SH-SY5Y (cell line): ENCODE measurements around the gene TMEM123.

Source experiments
- GATA2 ChIP-seq: IDR thresholded peaks from 2 replicates; pipeline ENCODE4 v1.6.1; 2011; ENCODE audit warnings: mild to moderate bottlenecking, low read depth, low read length
- GATA3 ChIP-seq: IDR thresholded peaks from 2 replicates; pipeline ENCODE4 v1.6.1; 2011; ENCODE audit warnings: low read depth, mild to moderate bottlenecking, low read length, moderate library complexity

DNA sequence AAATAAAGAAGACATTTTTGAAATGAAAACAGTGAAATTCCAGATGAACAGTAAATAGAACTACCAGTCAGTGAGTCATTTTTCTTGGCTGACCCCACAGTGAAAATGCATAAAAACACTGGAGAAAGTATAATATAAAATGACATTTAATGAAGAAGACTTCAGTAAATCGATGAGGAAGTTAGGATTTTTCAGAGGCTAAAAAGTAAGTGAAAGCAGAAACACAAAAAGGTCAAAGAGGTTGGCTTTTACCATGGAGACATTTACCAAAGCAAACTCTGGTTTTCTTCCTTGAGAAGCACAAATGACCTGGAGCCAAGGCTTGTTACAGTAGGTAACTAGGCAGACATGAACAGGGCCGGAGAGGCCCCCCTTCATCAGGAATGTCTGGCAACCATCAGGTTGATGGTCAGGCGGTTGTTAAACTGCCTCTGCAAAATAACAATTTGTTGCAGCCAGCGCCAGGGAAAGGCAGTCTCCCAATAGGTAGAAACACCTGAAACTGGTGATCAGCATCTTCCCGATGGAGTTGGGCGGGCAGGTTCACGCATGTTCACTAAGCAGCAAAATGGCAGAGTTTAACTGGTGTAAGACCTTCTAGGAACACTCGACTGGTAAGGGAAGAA is 16.7 kb upstream of the TMEM123 start:
- TF ChIP-seq GATA3 (no peak), GATA2 (no peak)
